GM23338 (cell line): Measurements from ENCODE around the gene ZNF366. TPM values are rescaled to one million over a fixed set of nuclear protein-coding genes. Genes with fewer than 3 reads are reported as not detected.
A peak's percentile ranks its signal among the peaks of the same experiment; 100 is the strongest.

Experiments
- ATAC-seq: fragments of 200-7000 bp; cut with Tn5 transposase; 3 replicates; pipeline ENCODE4 v1.9.1; 2020
- DNase-seq: peaks from one replicate; pipeline ENCODE4 v3.0.0-alpha.2; 2015; ENCODE audit warnings: low spot score
- H2AFZ ChIP-seq: fragments of 200-600 bp; sonication (generic); 2 replicates; pipeline ENCODE4 v1.8.0; 2016; ENCODE audit warnings: antibody characterized with exemption, mild to moderate bottlenecking, moderate library complexity
- H3F3A ChIP-seq: fragments of 200-600 bp; sonication (generic); replicated peaks from 2 replicates; pipeline ENCODE4 v1.8.0; 2017; ENCODE audit warnings: antibody characterized with exemption, mixed run types, low read depth
- H3K27ac ChIP-seq: fragments of 200-600 bp; sonication (generic); 2 replicates; pipeline ENCODE4 v1.6.1; 2016; ENCODE audit warnings: low read depth
- H3K27me3 ChIP-seq: fragments of 200-600 bp; sonication (generic); 2 replicates; pipeline ENCODE4 v1.8.0; 2016; ENCODE audit warnings: mild to moderate bottlenecking, mixed run types, moderate library complexity; ENCODE audit not compliant: insufficient read depth
- H3K36me3 ChIP-seq: fragments of 200-600 bp; sonication (generic); 2 replicates; pipeline ENCODE4 v1.8.0; 2016; ENCODE audit warnings: mild to moderate bottlenecking; ENCODE audit not compliant: insufficient read depth
- H3K4me1 ChIP-seq: fragments of 200-600 bp; sonication (generic); 2 replicates; pipeline ENCODE4 v1.8.0; 2016; ENCODE audit warnings: mild to moderate bottlenecking, moderate library complexity; ENCODE audit not compliant: insufficient read depth
- H3K4me2 ChIP-seq: fragments of 200-600 bp; sonication (generic); 2 replicates; pipeline ENCODE4 v1.7.1; 2017; ENCODE audit warnings: mixed run types
- H3K4me3 ChIP-seq: fragments of 200-600 bp; sonication (generic); 2 replicates; pipeline ENCODE4 v1.6.1; 2016; ENCODE audit warnings: mixed run types
- H3K79me2 ChIP-seq: fragments of 200-600 bp; sonication (generic); replicated peaks from 2 replicates; pipeline ENCODE4 v1.8.0; 2017; ENCODE audit warnings: mild to moderate bottlenecking; ENCODE audit not compliant: insufficient read depth
- H3K9me2 ChIP-seq: fragments of 200-600 bp; sonication (generic); 2 replicates; pipeline ENCODE4 v1.8.0; 2017; ENCODE audit not compliant: insufficient read depth
- H4K20me1 ChIP-seq: fragments of 200-600 bp; sonication (generic); replicated peaks from 2 replicates; pipeline ENCODE4 v1.8.0; 2017; ENCODE audit warnings: mild to moderate bottlenecking; ENCODE audit not compliant: insufficient read depth
- H3K27ac Mint-ChIP-seq: 2 replicates; pipeline ENCODE4 v1.8.0; 2020; ENCODE audit warnings: inconsistent platforms, mild to moderate bottlenecking, moderate library complexity, mixed read lengths
- H3K27me3 Mint-ChIP-seq: 3 replicates; pipeline ENCODE4 v1.8.0; 2022; ENCODE audit warnings: low read depth, mild to moderate bottlenecking, moderate library complexity, mixed read lengths, inconsistent platforms; ENCODE audit not compliant: insufficient read depth, poor library complexity
- H3K36me3 Mint-ChIP-seq: 3 replicates; pipeline ENCODE4 v1.8.0; 2021; ENCODE audit warnings: low read depth, mild to moderate bottlenecking, inconsistent platforms, moderate library complexity, mixed read lengths
- H3K4me1 Mint-ChIP-seq: 3 replicates; pipeline ENCODE4 v1.8.0; 2020; ENCODE audit warnings: mild to moderate bottlenecking, inconsistent platforms, mixed read lengths
- H3K4me3 Mint-ChIP-seq: 3 replicates; pipeline ENCODE4 v1.8.0; 2021; ENCODE audit warnings: moderate library complexity, mild to moderate bottlenecking, inconsistent platforms, mixed read lengths
- H3K9me3 Mint-ChIP-seq: 3 replicates; pipeline ENCODE4 v1.8.0; 2020; ENCODE audit warnings: moderate library complexity, mild to moderate bottlenecking, inconsistent platforms, mixed read lengths
- CREB1 ChIP-seq: fragments of 250-450 bp; sonication (Bioruptor Pico); IDR thresholded peaks from 2 replicates; pipeline ENCODE4 v1.5.0; 2020; ENCODE audit warnings: low read depth, mild to moderate bottlenecking, moderate library complexity
- CTCF ChIP-seq, 2 experiments: fragments of 200-600 bp in 1 of 2; sonication (generic) in 1 of 2; conservative IDR thresholded peaks; 2 replicates each; pipeline versions ENCODE4 v1.5.1 to v1.6.1; 2016 to 2017; ENCODE audit warnings: antibody characterized with exemption in 2 of 2, low read depth in 2 of 2, mild to moderate bottlenecking in 2 of 2, moderate library complexity in 1 of 2
- EZH2 ChIP-seq: fragments of 200-600 bp; sonication (generic); IDR thresholded peaks from one replicate; pipeline ENCODE4 v1.8.0; 2017; ENCODE audit warnings: antibody characterized with exemption, mild to moderate bottlenecking, low read depth; ENCODE audit not compliant: unreplicated experiment
- EZH2phosphoT487 ChIP-seq: fragments of 200-600 bp; sonication (generic); IDR thresholded peaks from one replicate; pipeline ENCODE4 v1.8.1; 2018; ENCODE audit warnings: antibody characterized with exemption; ENCODE audit not compliant: unreplicated experiment
- JUNB ChIP-seq: IDR thresholded peaks from one replicate; pipeline ENCODE4 v1.6.1; 2016; ENCODE audit warnings: antibody characterized with exemption; ENCODE audit not compliant: unreplicated experiment
- NANOG ChIP-seq: IDR thresholded peaks from 2 replicates; pipeline ENCODE4 v1.6.1; 2016; ENCODE audit warnings: antibody characterized with exemption, borderline replicate concordance
- POLR2AphosphoS5 ChIP-seq: IDR thresholded peaks from 2 replicates; pipeline ENCODE4 v1.6.1; 2016; ENCODE audit warnings: antibody characterized with exemption, low read depth
- REST ChIP-seq: IDR thresholded peaks from one replicate; pipeline ENCODE4 v1.6.1; 2018; ENCODE audit warnings: antibody characterized with exemption; ENCODE audit not compliant: unreplicated experiment
- STAT1 ChIP-seq: IDR thresholded peaks from one replicate; pipeline ENCODE4 v1.6.1; 2016; ENCODE audit warnings: antibody characterized with exemption; ENCODE audit not compliant: unreplicated experiment
- ZNF114 ChIP-seq: fragments of 250-450 bp; sonication (Bioruptor Pico); IDR thresholded peaks from 2 replicates; pipeline ENCODE4 v1.5.0; 2020; ENCODE audit warnings: mild to moderate bottlenecking, moderate library complexity
- ZNF331 ChIP-seq: fragments of 250-450 bp; sonication (Bioruptor Pico); IDR thresholded peaks from 2 replicates; pipeline ENCODE4 v1.5.0; 2020; ENCODE audit warnings: low read depth, mild to moderate bottlenecking, moderate library complexity
- ZNF462 ChIP-seq: fragments of 250-450 bp; sonication (Bioruptor Pico); IDR thresholded peaks from 2 replicates; pipeline ENCODE4 v1.5.0; 2020; ENCODE audit warnings: mild to moderate bottlenecking, moderate library complexity
- polyA plus RNA-seq: library from polyadenylated mRNA; unstranded; fragments of >200 nt; fragmentation: Nextera tagmentation; extraction: Ambion mirVana; gene quantifications from 2 replicates; pipeline ENCODE4 v1.2.1, GENCODE V29; 2016
- total RNA-seq: library from RNA; depleted of rRNA; stranded (reverse); fragments of >200 nt; shearing (Covaris generic); gene quantifications from 2 replicates; pipeline ENCODE4 v1.2.3, GENCODE V29; 2014

The ZNF366 gene
- total and polyA plus RNA-seq, 2 experiments from 2014 or later = not detected

GRCh38 chr5:72507907-72508238 is 663 bp upstream of the ZNF366 start:
- DNase-seq (no peak), ATAC-seq (no peak)
- H3K4me3 ChIP-seq = no peak overlapping the region
- no peaks in the 10 kb centered on the region for H3K79me2 ChIP-seq
- H3K9me3 Mint-ChIP-seq = no peaks in the 10 kb centered on the region
- no peaks in the 10 kb centered on the region for H3F3A ChIP-seq
- no peaks in the 10 kb centered on the region for H3K36me3 Mint-ChIP-seq
- H3K4me1 Mint-ChIP-seq = peaks cover 36% of the 10 kb centered on the region
- no peak overlapping the region for H3K27ac Mint-ChIP-seq
- no peaks in the 10 kb centered on the region for H3K27me3 ChIP-seq
- H2AFZ ChIP-seq = peak overlapping the region; percentile 56; the same call in 1 of the 2 replicates
- peaks cover 10% of the 10 kb centered on the region for H3K9me2 ChIP-seq
- H3K4me2 ChIP-seq = no peak overlapping the region
- TF ChIP-seq ZNF331 (no peak), ZNF114 (CRISPR knock-in tag) (no peak), EZH2 (no peak), REST (no peak), ZNF462 (CRISPR knock-in tag) (no peak), STAT1 (no peak), POLR2AphosphoS5 (no peak), CREB1 (CRISPR knock-in tag) (no peak), CTCF (conservative IDR thresholded peaks at IDR 0.05; ENCODE audit: low read depth in 2 of 2) (no peak), EZH2phosphoT487 (no peak), JUNB (no peak), NANOG (no peak)
- peaks cover 2% of the 10 kb centered on the region for H3K27me3 Mint-ChIP-seq
- peaks cover 25% of the 10 kb centered on the region for H3K4me1 ChIP-seq
- H3K27ac ChIP-seq = no peak overlapping the region
- no peaks in the 10 kb centered on the region for H4K20me1 ChIP-seq
- no peak overlapping the region for H3K4me3 Mint-ChIP-seq
- H3K36me3 ChIP-seq = no peaks in the 10 kb centered on the region
